SK-N-SH (cell line): ENCODE measurements around the gene S1PR1. TPM values are rescaled to one million over a fixed set of nuclear protein-coding genes. Genes with fewer than 3 reads are reported as not detected.

ENCODE experiments used
- CTCF ChIA-PET: fragments of 300-600, 350-600 bp; formaldehyde crosslinking; extraction: SDS; loops from one replicate; lab custom pipeline; 2021; lab: Yijun Ruan, JAX
- POLR2A ChIA-PET: fragments of 350-600 bp; sonication (Branson Sonifier 250); formaldehyde crosslinking; extraction: SDS; loops from one replicate; lab custom pipeline; 2020; ENCODE audit warnings: antibody characterized with exemption, inconsistent platforms; lab: Yijun Ruan, JAX
- DNase-seq: peaks from one replicate; pipeline ENCODE4 v3.0.0; 2012
- H2AFZ ChIP-seq: fragments of 200-600 bp; sonication (generic); 2 replicates; pipeline ENCODE4 v1.8.1; 2016; ENCODE audit warnings: antibody characterized with exemption, mild to moderate bottlenecking, low read depth
- H3F3A ChIP-seq: fragments of 200-600 bp; sonication (generic); replicated peaks from 2 replicates; pipeline ENCODE3; 2016; ENCODE audit warnings: antibody characterized with exemption, mild to moderate bottlenecking; ENCODE audit not compliant: insufficient read depth
- H3K27ac ChIP-seq, 2 experiments: fragments of 200-500 bp in 1 of 2; fragments of 200-600 bp in 1 of 2; sonication (Bioruptor generic) in 1 of 2; sonication (generic), shearing (Covaris generic) in 1 of 2; 2 replicates each; pipeline versions ENCODE4 v1.5.1 to v1.6.1; 2014 to 2016; ENCODE audit warnings: low read depth in 2 of 2, inconsistent platforms in 1 of 2, low read length in 1 of 2, mild to moderate bottlenecking in 1 of 2, mixed read lengths in 1 of 2
- H3K27me3 ChIP-seq: fragments of 200-600 bp; sonication (generic), shearing (Covaris generic); 2 replicates; pipeline ENCODE4 v1.6.1; 2016; ENCODE audit warnings: mixed run types; ENCODE audit not compliant: insufficient read depth
- H3K36me3 ChIP-seq, 2 experiments: fragments of 200-500 bp in 1 of 2; fragments of 200-600 bp in 1 of 2; sonication (Bioruptor generic) in 1 of 2; sonication (generic) in 1 of 2; replicated peaks in 1 of 2; 2 replicates each; pipeline versions ENCODE3 to v1.5.1; 2014 to 2016; ENCODE audit warnings: low read length in 1 of 2, mild to moderate bottlenecking in 1 of 2; ENCODE audit not compliant: insufficient read depth in 2 of 2, control insufficient read depth in 1 of 2
- H3K4me1 ChIP-seq, 2 experiments: fragments of 200-500 bp in 1 of 2; fragments of 200-600 bp in 1 of 2; sonication (Bioruptor generic) in 1 of 2; sonication (generic), shearing (Covaris generic) in 1 of 2; 2 replicates each; pipeline versions ENCODE4 v1.5.1 to v1.6.1; 2014 to 2016; ENCODE audit warnings: low read depth in 1 of 2, low read length in 1 of 2, mixed run types in 1 of 2; ENCODE audit not compliant: insufficient read depth in 2 of 2, control insufficient read depth in 1 of 2
- H3K4me2 ChIP-seq: fragments of 200-600 bp; sonication (generic), shearing (Covaris generic); 2 replicates; pipeline ENCODE4 v1.6.1; 2017; ENCODE audit warnings: mixed run types
- H3K4me3 ChIP-seq, 2 experiments: fragments of 200-500 bp in 1 of 2; fragments of 200-600 bp in 1 of 2; sonication (Bioruptor generic) in 1 of 2; sonication (generic), shearing (Covaris generic) in 1 of 2; 2 replicates each; pipeline versions ENCODE4 v1.5.1 to v1.8.1; 2014 to 2016; ENCODE audit warnings: low read depth in 2 of 2, inconsistent platforms in 1 of 2, low read length in 1 of 2, mild to moderate bottlenecking in 1 of 2, mixed read lengths in 1 of 2, moderate library complexity in 1 of 2
- H3K79me2 ChIP-seq: fragments of 200-600 bp; sonication (generic); 2 replicates; pipeline ENCODE4 v1.8.1; 2017; ENCODE audit warnings: mild to moderate bottlenecking; ENCODE audit not compliant: insufficient read depth
- H3K9ac ChIP-seq: fragments of 200-600 bp; sonication (generic); 2 replicates; pipeline ENCODE4 v1.6.1; 2017; ENCODE audit warnings: mixed run types
- H3K9me2 ChIP-seq: fragments of 200-600 bp; sonication (generic); 2 replicates; pipeline ENCODE4 v1.6.1; 2017; ENCODE audit warnings: mixed run types
- H3K9me3 ChIP-seq: fragments of 200-600 bp; sonication (generic); 2 replicates; pipeline ENCODE4 v1.6.1; 2017; ENCODE audit warnings: mixed run types, mild to moderate bottlenecking, moderate library complexity
- H4K20me1 ChIP-seq: fragments of 200-600 bp; sonication (generic); 2 replicates; pipeline ENCODE4 v1.6.1; 2017; ENCODE audit warnings: mild to moderate bottlenecking, mixed run types; ENCODE audit not compliant: insufficient read depth
- CTCF ChIP-seq: fragments of 200-600 bp; sonication (generic); IDR thresholded peaks from 2 replicates; pipeline ENCODE4 v1.6.1; 2017; ENCODE audit warnings: antibody characterized with exemption, mild to moderate bottlenecking, moderate library complexity
- EZH2phosphoT487 ChIP-seq: fragments of 200-600 bp; sonication (generic); IDR thresholded peaks from 2 replicates; pipeline ENCODE4 v1.6.1; 2017; ENCODE audit warnings: low read depth, mixed run types, mild to moderate bottlenecking, antibody characterized with exemption, moderate library complexity, borderline replicate concordance
- FOSL2 ChIP-seq: IDR thresholded peaks from 2 replicates; pipeline ENCODE4 v1.4.0; 2012; ENCODE audit warnings: low read depth, mild to moderate bottlenecking, moderate library complexity, borderline replicate concordance
- FOXM1 ChIP-seq: IDR thresholded peaks from 2 replicates; pipeline ENCODE4 v1.4.0; 2012; ENCODE audit warnings: low read depth, mild to moderate bottlenecking
- GABPA ChIP-seq: IDR thresholded peaks from 2 replicates; pipeline ENCODE4 v1.4.0; 2012; ENCODE audit warnings: low read depth, mild to moderate bottlenecking
- GATA2 ChIP-seq: sonication (generic); formaldehyde crosslinking; IDR thresholded peaks from 2 replicates; pipeline ENCODE4 v1.5.0; 2020; ENCODE audit warnings: mild to moderate bottlenecking, missing genetic modification reagents
- IRF3 ChIP-seq: fragments of 150-350 bp; IDR thresholded peaks from 2 replicates; pipeline ENCODE4 v1.6.1; 2016; ENCODE audit warnings: mild to moderate bottlenecking, low read depth, low read length
- MAX ChIP-seq: IDR thresholded peaks from 2 replicates; pipeline ENCODE4 v1.4.0; 2012; ENCODE audit warnings: low read depth
- MEF2A ChIP-seq: IDR thresholded peaks from 2 replicates; pipeline ENCODE4 v1.4.0; 2012; ENCODE audit warnings: low read depth, borderline replicate concordance
- NRF1 ChIP-seq: IDR thresholded peaks from 2 replicates; pipeline ENCODE4 v1.6.1; 2012; ENCODE audit warnings: low read depth, mild to moderate bottlenecking, low read length
- SMC3 ChIP-seq: IDR thresholded peaks from 2 replicates; pipeline ENCODE4 v1.6.1; 2012; ENCODE audit warnings: low read depth, low read length, improper control_type of control experiment
- TAF1 ChIP-seq: IDR thresholded peaks from 2 replicates; pipeline ENCODE4 v1.6.1; 2012; ENCODE audit warnings: low read depth, mild to moderate bottlenecking, low read length, moderate library complexity, borderline replicate concordance
- TCF12 ChIP-seq: IDR thresholded peaks from 2 replicates; pipeline ENCODE4 v1.4.0; 2012
- TEAD4 ChIP-seq: IDR thresholded peaks from 2 replicates; pipeline ENCODE4 v1.4.0; 2012; ENCODE audit warnings: mild to moderate bottlenecking, borderline replicate concordance; ENCODE audit not compliant: insufficient read depth
- YY1 ChIP-seq: IDR thresholded peaks from 2 replicates; pipeline ENCODE4 v1.4.0; 2012; ENCODE audit warnings: low read depth, mild to moderate bottlenecking
- WGBS: methylation state at CpG from one replicate; pipeline ENCODE4 v1.1.6; 2017; ENCODE audit warnings: low lambda C conversion rate; 5-methylcytosine and 5-hydroxymethylcytosine counted together
- polyA plus RNA-seq, 3 experiments: library from polyadenylated mRNA; depleted of rRNA; stranded (reverse); fragments of >200 nt; gene quantifications; 2 replicates each; pipeline ENCODE4 v1.2.3, GENCODE V29; 2012

The S1PR1 gene
- polyA plus RNA-seq, 1 of the 3 experiments (the other 2 are of a cell fraction) = 5.9 TPM

GRCh38 chr1:101220906-101221305 is 15.9 kb upstream of the S1PR1 start (continued):
- TF ChIP-seq IRF3 (no peak), GABPA (no peak), TCF12 (no peak), YY1 (no peak), SMC3 (no peak), EZH2phosphoT487 (no peak), TAF1 (no peak), FOSL2 (no peak)
- TF ChIP-seq, all 33 proteins: peak for 0

GRCh38 chr1:101221945-101222429 is 14.8 kb upstream of the S1PR1 start:
- CTCF ChIA-PET = interaction anchor here (1.3 kb wide), 1 partner anchor 17 kb away, joined by 3 read pairs; no protein-coding TSS in a partner anchor
- Histone ChIP-seq H4K20me1 (no peaks in the 10 kb centered on the region), H3K9ac (no peak overlapping the region), H3K27ac (no peak overlapping the region), H3K27me3 (no peaks in the 10 kb centered on the region), H3K4me1 (no peaks in the 10 kb centered on the region), H3K4me3 (no peak overlapping the region), H3K9me3 (no peaks in the 10 kb centered on the region), H2AFZ (no peak overlapping the region), H3K4me2 (no peak overlapping the region), H3K9me2 (no peaks in the 10 kb centered on the region), H3F3A (no peaks in the 10 kb centered on the region), H3K36me3 (no peaks in the 10 kb centered on the region), H3K79me2 (no peaks in the 10 kb centered on the region)
- DNase-seq = no peak
- 89% methylated on average over 1 of the region's 1 CpG for WGBS
- TF ChIP-seq MAX (no peak), EZH2phosphoT487 (no peak), MEF2A (no peak), FOSL2 (no peak), TEAD4 (no peak), NRF1 (no peak), TCF12 (no peak), GATA2 (CRISPR knock-in tag) (no peak), CTCF (no peak), SMC3 (no peak), YY1 (no peak), FOXM1 (no peak)
- POLR2A ChIA-PET = no interaction called here
